ENCODE measurements around the gene CRAT. TPM values are rescaled to one million over a fixed set of nuclear protein-coding genes. Genes with fewer than 3 reads are reported as not detected.

The CRAT gene
- total and polyA plus RNA-seq, 2 of the 4 experiments (the other 2 are of a cell fraction) = 18.8 to 41.6 TPM

- TF ChIP-seq RFX5 (IDR thresholded peaks at IDR 0.05; ENCODE audit: low read depth, low read length) (no peak), RCOR1 (IDR thresholded peaks at IDR 0.05; ENCODE audit: insufficient replicate concordance, low read length) (no peak), MXI1 (IDR thresholded peaks at IDR 0.05; ENCODE audit: borderline replicate concordance, low read depth, low read length) (no peak), NFE2L2 (IDR thresholded peaks at IDR 0.05; ENCODE audit: low read depth, low read length) (no peak), RAD21 (IDR thresholded peaks at IDR 0.05; ENCODE audit: low read length) (no peak)
These were observed 45.6 kb upstream of the CRAT start (continued) for GRCh38 chr9:129156163-129156562.

- Histone ChIP-seq H2BK15ac (ENCODE audit: low read depth, low read length) (no peak overlapping the region), H2BK20ac (ENCODE audit: low read depth, low read length) (no peak overlapping the region), H2AK9ac (replicated peaks; ENCODE audit: low read depth, low read length, poor library complexity) (no peak overlapping the region), H3K36me3 (ENCODE audit: control insufficient read depth, insufficient read depth, low read length) (peaks cover 22% of the 10 kb centered on the region; the same call in 1 of the 2 replicates), H2AK5ac (ENCODE audit: low read depth, low read length) (no peak overlapping the region), H3K9ac (ENCODE audit: low read depth, low read length) (no peak overlapping the region), H3K27ac (ENCODE audit: insufficient read depth, low read length) (no peak overlapping the region), H3K9me3 (ENCODE audit: control insufficient read depth, insufficient read depth, low read length) (no peaks in the 10 kb centered on the region), H4K8ac (ENCODE audit: low read depth in 2 of 2, low read length in 2 of 2) (no peak overlapping the region), H3K4me3 (ENCODE audit: insufficient read depth, low read depth, low read length) (no peak overlapping the region), H3K18ac (ENCODE audit: low read depth, low read length) (no peak overlapping the region), H4K20me1 (ENCODE audit: insufficient read depth, low read length) (no peaks in the 10 kb centered on the region), H3K14ac (replicated peaks; ENCODE audit: low read depth, low read length) (no peak overlapping the region), H3K4me1 (ENCODE audit: control insufficient read depth, insufficient read depth, low read length) (no peaks in the 10 kb centered on the region), H4K5ac (ENCODE audit: low read depth, low read length) (no peak overlapping the region), H3K23ac (ENCODE audit: low read depth, low read length) (no peak overlapping the region), H2BK120ac (ENCODE audit: low read depth, low read length) (no peak overlapping the region), H3K4me2 (ENCODE audit: low read depth, low read length) (no peak overlapping the region), H3K27me3 (ENCODE audit: control insufficient read depth, insufficient read depth, low read length) (no peaks in the 10 kb centered on the region), H2AFZ (replicated peaks; ENCODE audit: low read length, poor library complexity) (no peak overlapping the region), H3K4ac (ENCODE audit: low read depth, low read length) (no peak overlapping the region), H2BK5ac (ENCODE audit: low read depth, low read length, poor library complexity, severe bottlenecking) (no peak overlapping the region), H3K9me1 (ENCODE audit: insufficient read depth, low read length) (peaks cover 5% of the 10 kb centered on the region; the same call in 1 of the 2 replicates), H3K79me1 (ENCODE audit: low read depth in 1 of 2, low read length in 2 of 2) (peaks cover 3 to 22% of the 10 kb centered on the region in 2 experiments; a peak in 3 of 4 replicates), H3K56ac (ENCODE audit: extremely low read depth, insufficient read depth, low read length) (no peak overlapping the region), H4K91ac (ENCODE audit: insufficient read depth, low read depth, low read length) (no peak overlapping the region)
- dilution Hi-C loops (cut with HindIII; ENCODE audit: low sequenced_read_pairs, unreplicated experiment) (no loop called here), in situ Hi-C loops (cut with MboI; ENCODE audit: low sequenced_read_pairs) (no loop called here), intact Hi-C loops (cut with micrococcal nuclease) (no loop called here)
- 96% methylated on average over 10 of the region's 16 CpGs; no CpG with 5 or more reads in 1 of the 2 experiments for WGBS, 2 experiments (ENCODE audit: extremely low coverage in 2 of 2, insufficient read length in 1 of 2)
- ChIA-PET CTCF (no interaction called here), POLR2A (ENCODE audit: unreplicated experiment) (no interaction called here)
- no peak for TF ChIP-seq CHD1 (IDR thresholded peaks at IDR 0.05; ENCODE audit: low read depth, low read length)
- no peak for TF ChIP-seq SMC3 (IDR thresholded peaks at IDR 0.05; ENCODE audit: low read depth, low read length)
- TF ChIP-seq, protein P1, sequence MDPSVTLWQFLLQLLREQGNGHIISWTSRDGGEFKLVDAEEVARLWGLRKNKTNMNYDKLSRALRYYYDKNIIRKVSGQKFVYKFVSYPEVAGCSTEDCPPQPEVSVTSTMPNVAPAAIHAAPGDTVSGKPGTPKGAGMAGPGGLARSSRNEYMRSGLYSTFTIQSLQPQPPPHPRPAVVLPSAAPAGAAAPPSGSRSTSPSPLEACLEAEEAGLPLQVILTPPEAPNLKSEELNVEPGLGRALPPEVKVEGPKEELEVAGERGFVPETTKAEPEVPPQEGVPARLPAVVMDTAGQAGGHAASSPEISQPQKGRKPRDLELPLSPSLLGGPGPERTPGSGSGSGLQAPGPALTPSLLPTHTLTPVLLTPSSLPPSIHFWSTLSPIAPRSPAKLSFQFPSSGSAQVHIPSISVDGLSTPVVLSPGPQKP (IDR thresholded peaks at IDR 0.05; ENCODE audit: borderline replicate concordance, low read depth, low read length) = no peak
- TF ChIP-seq FOS (IDR thresholded peaks at IDR 0.05; ENCODE audit: low read depth, low read length) = no peak
- TF ChIP-seq MAFK (IDR thresholded peaks at IDR 0.05; ENCODE audit: low read depth, low read length) = no peak
- TF ChIP-seq, protein P2, sequence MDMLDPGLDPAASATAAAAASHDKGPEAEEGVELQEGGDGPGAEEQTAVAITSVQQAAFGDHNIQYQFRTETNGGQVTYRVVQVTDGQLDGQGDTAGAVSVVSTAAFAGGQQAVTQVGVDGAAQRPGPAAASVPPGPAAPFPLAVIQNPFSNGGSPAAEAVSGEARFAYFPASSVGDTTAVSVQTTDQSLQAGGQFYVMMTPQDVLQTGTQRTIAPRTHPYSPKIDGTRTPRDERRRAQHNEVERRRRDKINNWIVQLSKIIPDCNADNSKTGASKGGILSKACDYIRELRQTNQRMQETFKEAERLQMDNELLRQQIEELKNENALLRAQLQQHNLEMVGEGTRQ (IDR thresholded peaks at IDR 0.05; ENCODE audit: low read depth, low read length) = no peak
- TF ChIP-seq RCOR1 (IDR thresholded peaks at IDR 0.05; ENCODE audit: insufficient replicate concordance, low read length) = no peak
- TF ChIP-seq MAZ (IDR thresholded peaks at IDR 0.05; ENCODE audit: borderline replicate concordance, low read depth, low read length) = no peak
- no peak for TF ChIP-seq BHLHE40 (IDR thresholded peaks at IDR 0.05; ENCODE audit: low read depth, low read length)
- no peak for ATAC-seq (ENCODE audit: low read depth)
- DNase-seq = no peak
- no TSS peak for BruUV-seq (replicated peaks)
These were observed 44.4 kb upstream of the CRAT start for GRCh38 chr9:129154866-129155477.

Measured in IMR-90 (cell line).